ENCODE data around the gene HTT. TPM values are rescaled to one million over a fixed set of nuclear protein-coding genes. Genes with fewer than 3 reads are reported as not detected.

Gene HTT
- total RNA-seq, 2 experiments from 2014 or later = 72.0 to 83.7 TPM

DNA sequence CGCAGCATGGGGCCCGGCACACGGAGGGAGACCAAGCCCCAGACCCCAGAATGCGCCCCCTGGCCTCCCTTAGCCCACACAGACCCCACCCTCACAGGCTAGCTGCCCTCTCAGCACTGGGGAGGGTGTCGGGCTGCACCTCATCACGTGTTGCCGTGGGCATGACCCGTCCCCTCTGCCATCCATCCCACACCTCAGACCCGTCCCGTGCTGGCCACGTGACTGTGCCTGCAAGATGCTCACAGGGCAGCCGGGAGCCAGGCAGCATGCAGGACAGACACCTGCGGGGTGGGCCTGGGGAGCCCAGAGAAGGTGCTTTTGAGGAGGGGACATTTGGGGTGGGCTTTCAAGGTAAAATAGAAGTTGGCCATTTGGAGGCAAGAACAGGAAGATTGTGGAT lies 179.3 kb downstream of the HTT start:
- no peak overlapping the region for H3K27ac Mint-ChIP-seq
- no peaks in the 10 kb centered on the region for H3K27me3 Mint-ChIP-seq
- no peaks in the 10 kb centered on the region for H3K9me3 Mint-ChIP-seq
- no peaks in the 10 kb centered on the region for H3K36me3 Mint-ChIP-seq (ENCODE audit: low read depth)
- POLR2A ChIA-PET = no interaction called here
- CTCF ChIA-PET = interaction anchor here (0.6 kb wide), 1 partner anchor 1067 kb away, joined by 3 read pairs; no protein-coding TSS in a partner anchor
- DNase-seq = no peak
- no peaks in the 10 kb centered on the region for H3K4me1 Mint-ChIP-seq
- no peak overlapping the region for H3K4me3 Mint-ChIP-seq

DNA sequence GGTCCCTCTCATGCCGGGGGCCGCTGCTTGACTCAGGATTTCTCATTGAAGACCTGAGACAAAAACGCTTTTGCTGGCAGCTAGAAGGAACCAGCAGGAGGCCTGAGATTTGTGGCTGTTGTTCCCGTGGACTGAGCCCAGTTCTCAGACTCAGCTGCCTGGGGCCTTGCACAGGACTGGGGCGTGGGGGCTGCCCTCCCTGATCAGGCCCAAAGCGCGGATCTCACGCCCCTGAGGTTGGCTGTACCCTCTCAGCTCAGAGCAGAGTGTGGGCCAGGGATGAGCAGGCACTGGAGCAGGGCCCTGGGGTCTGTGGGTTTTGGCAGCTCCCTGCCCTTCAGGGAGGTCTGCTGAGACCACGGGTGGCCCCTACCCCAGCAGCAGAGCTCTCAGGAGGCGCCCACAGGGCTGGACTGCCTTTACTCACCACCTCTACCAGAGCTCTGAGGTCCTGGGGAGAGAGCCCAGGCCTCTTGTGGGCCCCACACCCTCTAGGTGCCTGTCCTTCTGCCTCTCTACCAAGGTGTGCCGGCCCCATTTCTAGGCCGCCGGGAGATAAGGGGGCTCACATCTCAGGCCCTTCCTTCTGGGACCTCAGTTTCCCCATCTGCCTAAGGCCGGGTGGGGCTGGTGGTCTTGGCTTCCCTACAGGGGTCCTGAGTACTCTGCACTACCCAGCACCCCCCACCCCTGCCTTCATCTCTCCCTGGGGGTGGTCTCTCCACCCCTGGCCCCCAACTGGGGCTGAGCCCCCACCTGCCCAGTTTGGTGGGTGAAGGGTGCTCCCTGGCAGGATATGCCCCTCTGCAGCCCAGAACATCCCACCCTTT lies 180.0 kb downstream of the HTT start:
- ChIA-PET POLR2A (no interaction called here), CTCF (no interaction called here)
- Mint-ChIP-seq H3K36me3 (ENCODE audit: low read depth) (no peaks in the 10 kb centered on the region), H3K4me1 (no peaks in the 10 kb centered on the region), H3K27me3 (no peaks in the 10 kb centered on the region), H3K4me3 (no peak overlapping the region), H3K9me3 (no peaks in the 10 kb centered on the region), H3K27ac (no peak overlapping the region)
- no peak for DNase-seq

- POLR2A ChIA-PET = no interaction called here
Measured at GRCh38 chr4:3255611-3256186, 181.2 kb downstream of the HTT start.

DNA sequence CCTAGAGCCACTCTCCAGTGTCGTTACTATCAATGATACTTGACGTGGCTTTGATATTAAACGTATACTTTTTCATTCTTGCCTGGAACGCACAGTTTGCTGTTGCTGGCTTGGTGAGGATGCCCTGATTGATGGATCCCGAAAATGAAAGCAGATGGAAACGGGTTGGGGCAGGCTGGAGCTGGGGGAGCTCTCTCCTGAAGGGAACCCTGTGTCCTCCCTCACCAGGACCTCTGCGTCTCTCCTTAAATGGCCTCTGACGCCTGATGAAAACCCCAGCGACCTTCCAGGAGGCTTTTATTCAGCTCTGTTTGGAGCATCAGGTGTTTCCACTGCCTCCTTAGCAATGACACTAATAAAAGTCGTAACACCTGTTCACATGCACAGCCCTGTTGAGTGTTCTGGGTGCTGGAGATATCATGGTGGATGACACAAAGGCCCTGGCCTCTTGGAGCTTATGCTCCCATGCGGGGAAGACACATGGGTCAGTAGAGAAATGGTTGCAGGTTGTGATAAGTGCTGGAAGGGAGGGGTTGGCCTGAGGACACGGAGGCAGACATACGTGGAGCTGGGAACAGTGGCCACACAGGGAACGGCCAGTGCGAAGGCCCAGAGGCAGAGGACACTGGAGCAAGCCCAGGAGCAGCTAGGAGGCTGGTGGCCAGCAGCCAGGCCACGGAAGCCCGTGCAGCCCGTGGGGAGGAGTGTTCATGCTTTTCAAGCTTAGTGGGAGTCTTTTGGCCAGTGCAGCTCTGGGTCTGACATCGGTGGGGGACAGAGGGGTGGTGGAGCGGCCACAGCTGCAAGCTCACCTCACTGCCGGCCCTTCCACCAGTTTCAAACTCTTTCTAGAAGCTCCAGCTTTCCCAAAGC lies 182.0 kb downstream of the HTT start:
- H3K27ac Mint-ChIP-seq = no peak overlapping the region
- no peak for DNase-seq
- no peaks in the 10 kb centered on the region for H3K4me1 Mint-ChIP-seq
- ChIA-PET POLR2A (no interaction called here), CTCF (interaction anchor here (1.2 to 1.3 kb wide), 2 partner anchors 10 to 12 kb away, joined by 3 to 4 read pairs; no protein-coding TSS in a partner anchor)
- no peak overlapping the region for H3K4me3 Mint-ChIP-seq
- no peaks in the 10 kb centered on the region for H3K36me3 Mint-ChIP-seq (ENCODE audit: low read depth)
- H3K27me3 Mint-ChIP-seq = no peaks in the 10 kb centered on the region
- no peaks in the 10 kb centered on the region for H3K9me3 Mint-ChIP-seq

More at GRCh38 chr4:3255611-3256186, 181.2 kb downstream of the HTT start:
- Mint-ChIP-seq H3K27me3 (no peaks in the 10 kb centered on the region), H3K27ac (no peak overlapping the region), H3K4me1 (no peaks in the 10 kb centered on the region), H3K36me3 (ENCODE audit: low read depth) (no peaks in the 10 kb centered on the region), H3K9me3 (no peaks in the 10 kb centered on the region), H3K4me3 (no peak overlapping the region)
- no peak for DNase-seq
- CTCF ChIA-PET = interaction anchor here (1.2 to 1.3 kb wide), 2 partner anchors 9 to 11 kb away, joined by 3 to 4 read pairs; no protein-coding TSS in a partner anchor

DNA sequence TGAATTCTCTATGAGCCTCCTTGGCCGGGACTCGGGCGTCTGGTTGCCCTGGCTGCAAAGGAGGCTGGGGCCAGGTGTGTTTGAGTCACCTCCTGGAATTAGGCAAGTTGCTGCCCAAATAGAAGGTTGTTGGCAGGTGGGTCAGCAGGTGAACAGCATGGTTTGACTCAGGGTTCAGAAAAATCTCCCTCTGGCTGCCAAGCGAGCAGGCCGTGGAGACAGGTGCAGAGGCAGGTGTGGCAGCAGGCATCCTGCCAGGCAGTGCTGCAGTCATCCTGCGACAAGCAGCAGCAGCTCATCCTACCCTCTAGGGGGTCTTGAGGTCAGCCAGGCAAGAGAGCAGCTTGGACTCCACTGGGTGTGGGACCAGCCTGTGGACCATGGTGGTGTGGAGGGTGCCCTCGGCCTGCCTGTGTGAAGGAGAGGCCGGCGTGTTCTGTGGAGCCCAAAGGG lies 182.6 kb downstream of the HTT start:
- no peaks in the 10 kb centered on the region for H3K36me3 Mint-ChIP-seq (ENCODE audit: low read depth)
- no peak for DNase-seq
- no peaks in the 10 kb centered on the region for H3K27me3 Mint-ChIP-seq
- H3K4me1 Mint-ChIP-seq = no peaks in the 10 kb centered on the region
- ChIA-PET POLR2A (no interaction called here), CTCF (interaction anchor here (1.3 to 1.4 kb wide), 2 partner anchors 11 to 12 kb away, joined by 3 to 4 read pairs; no protein-coding TSS in a partner anchor)
- no peaks in the 10 kb centered on the region for H3K9me3 Mint-ChIP-seq
- H3K27ac Mint-ChIP-seq = no peak overlapping the region
- no peak overlapping the region for H3K4me3 Mint-ChIP-seq

GRCh38 chr4:3257556-3258482 lies 183.3 kb downstream of the HTT start:
- no peak for DNase-seq
- ChIA-PET POLR2A (no interaction called here), CTCF (interaction anchor here (1.4 kb wide), 1 partner anchor 13 kb away, joined by 3 read pairs; no protein-coding TSS in a partner anchor)
- no peaks in the 10 kb centered on the region for H3K4me1 Mint-ChIP-seq
- H3K27me3 Mint-ChIP-seq = no peaks in the 10 kb centered on the region
- no peak overlapping the region for H3K4me3 Mint-ChIP-seq
- no peak overlapping the region for H3K27ac Mint-ChIP-seq
- no peaks in the 10 kb centered on the region for H3K9me3 Mint-ChIP-seq
- H3K36me3 Mint-ChIP-seq (ENCODE audit: low read depth) = no peaks in the 10 kb centered on the region

GRCh38 chr4:3261411-3262207 lies 187.1 kb downstream of the HTT start:
- CTCF ChIA-PET = interaction anchor here (0.5 kb wide), 1 partner anchor 55 kb away, joined by 3 read pairs; no protein-coding TSS in a partner anchor
- no peak for DNase-seq
- H3K9me3 Mint-ChIP-seq = no peaks in the 10 kb centered on the region

GRCh38 chr4:3262208-3263052 lies 187.9 kb downstream of the HTT start:
- Mint-ChIP-seq H3K27ac (no peak overlapping the region), H3K36me3 (ENCODE audit: low read depth) (no peaks in the 10 kb centered on the region), H3K4me1 (no peaks in the 10 kb centered on the region), H3K4me3 (no peak overlapping the region), H3K27me3 (no peaks in the 10 kb centered on the region), H3K9me3 (no peaks in the 10 kb centered on the region)
- CTCF ChIA-PET = no interaction called here
- no peak for DNase-seq
- POLR2A ChIA-PET = interaction anchor here (0.6 kb wide), 1 partner anchor 13 kb away, joined by 3 read pairs; no protein-coding TSS in a partner anchor

More at GRCh38 chr4:3261411-3262207, 187.1 kb downstream of the HTT start:
- Mint-ChIP-seq H3K4me1 (no peaks in the 10 kb centered on the region), H3K27me3 (no peaks in the 10 kb centered on the region), H3K36me3 (ENCODE audit: low read depth) (no peaks in the 10 kb centered on the region), H3K27ac (peak overlapping the region; percentile 64), H3K4me3 (no peak overlapping the region)
- POLR2A ChIA-PET = no interaction called here

DNA sequence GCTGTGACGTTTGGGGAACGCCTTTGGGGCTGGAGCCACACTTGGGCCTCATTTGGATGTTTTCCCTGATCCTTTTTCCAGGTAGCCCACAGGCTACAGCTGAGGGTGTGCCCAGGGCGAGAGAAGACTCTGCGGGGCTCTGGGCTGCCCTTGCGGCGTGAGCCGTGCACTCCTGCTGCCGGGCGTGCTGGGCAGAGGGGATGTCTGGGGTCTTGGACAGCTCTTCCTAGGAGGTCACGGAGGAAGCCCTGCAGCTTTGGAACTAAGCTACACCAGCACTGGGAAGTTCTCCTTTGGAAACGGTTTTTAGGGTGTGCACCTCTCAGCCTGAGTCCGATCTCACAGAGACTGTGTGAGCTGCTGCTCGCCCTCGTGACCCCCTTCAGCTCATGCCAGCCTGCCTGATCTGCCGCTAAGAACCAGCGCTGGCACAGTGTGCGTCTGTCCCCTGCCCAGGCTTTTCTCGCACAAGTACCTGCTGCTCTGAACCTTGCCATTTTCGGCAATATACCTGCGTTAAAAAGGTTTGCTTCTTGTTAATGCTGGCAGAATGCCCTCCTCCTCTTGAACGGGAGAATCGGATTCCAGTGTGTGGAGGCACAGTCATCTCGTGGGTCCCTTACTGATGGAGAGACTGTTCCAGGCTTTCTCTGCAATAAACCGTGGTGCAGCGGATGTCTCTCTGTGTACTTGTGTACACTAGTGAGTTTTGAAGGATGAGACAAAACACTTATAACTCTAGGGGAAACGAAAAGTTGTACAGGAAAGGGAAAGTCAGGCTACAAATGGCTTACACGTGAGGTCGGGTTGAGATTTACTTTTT lies 188.8 kb downstream of the HTT start:
- H3K9me3 Mint-ChIP-seq = no peaks in the 10 kb centered on the region
- ChIA-PET CTCF (no interaction called here), POLR2A (interaction anchor here (0.6 kb wide), 1 partner anchor 14 kb away, joined by 3 read pairs; no protein-coding TSS in a partner anchor)
- H3K27ac Mint-ChIP-seq = no peak overlapping the region
- H3K36me3 Mint-ChIP-seq (ENCODE audit: low read depth) = no peaks in the 10 kb centered on the region
- no peak for DNase-seq
- no peak overlapping the region for H3K4me3 Mint-ChIP-seq
- no peaks in the 10 kb centered on the region for H3K4me1 Mint-ChIP-seq
- H3K27me3 Mint-ChIP-seq = no peaks in the 10 kb centered on the region

GRCh38 chr4:3263876-3264193 lies 189.4 kb downstream of the HTT start:
- ChIA-PET CTCF (no interaction called here), POLR2A (no interaction called here)
- no peaks in the 10 kb centered on the region for H3K36me3 Mint-ChIP-seq (ENCODE audit: low read depth)
- no peak overlapping the region for H3K4me3 Mint-ChIP-seq
- H3K27ac Mint-ChIP-seq = no peak overlapping the region
- no peak for DNase-seq
- no peaks in the 10 kb centered on the region for H3K27me3 Mint-ChIP-seq
- H3K4me1 Mint-ChIP-seq = no peaks in the 10 kb centered on the region
- H3K9me3 Mint-ChIP-seq = no peaks in the 10 kb centered on the region
